ENCODE results near the gene LRFN2.

DNA sequence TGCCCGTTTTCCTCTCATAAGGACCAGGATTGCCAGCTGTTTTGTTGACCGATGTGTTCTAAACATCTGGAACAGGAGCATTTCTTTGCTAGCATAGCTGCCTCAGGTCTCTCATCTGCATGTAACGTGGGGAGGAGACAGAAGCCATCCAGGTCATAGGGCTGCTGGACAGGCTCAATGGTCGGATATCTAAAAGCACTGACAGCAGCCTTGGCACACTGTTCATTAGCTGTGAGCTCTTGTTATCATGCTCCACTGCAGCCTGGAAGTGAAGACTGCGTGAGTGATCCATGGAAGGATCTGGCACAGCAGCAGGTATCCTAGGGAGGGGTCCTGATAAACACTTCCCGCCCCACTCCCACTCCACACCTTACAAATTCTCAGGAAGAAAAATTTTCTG lies 175.3 kb downstream of the LRFN2 start:
- TF ChIP-seq, protein P1, sequence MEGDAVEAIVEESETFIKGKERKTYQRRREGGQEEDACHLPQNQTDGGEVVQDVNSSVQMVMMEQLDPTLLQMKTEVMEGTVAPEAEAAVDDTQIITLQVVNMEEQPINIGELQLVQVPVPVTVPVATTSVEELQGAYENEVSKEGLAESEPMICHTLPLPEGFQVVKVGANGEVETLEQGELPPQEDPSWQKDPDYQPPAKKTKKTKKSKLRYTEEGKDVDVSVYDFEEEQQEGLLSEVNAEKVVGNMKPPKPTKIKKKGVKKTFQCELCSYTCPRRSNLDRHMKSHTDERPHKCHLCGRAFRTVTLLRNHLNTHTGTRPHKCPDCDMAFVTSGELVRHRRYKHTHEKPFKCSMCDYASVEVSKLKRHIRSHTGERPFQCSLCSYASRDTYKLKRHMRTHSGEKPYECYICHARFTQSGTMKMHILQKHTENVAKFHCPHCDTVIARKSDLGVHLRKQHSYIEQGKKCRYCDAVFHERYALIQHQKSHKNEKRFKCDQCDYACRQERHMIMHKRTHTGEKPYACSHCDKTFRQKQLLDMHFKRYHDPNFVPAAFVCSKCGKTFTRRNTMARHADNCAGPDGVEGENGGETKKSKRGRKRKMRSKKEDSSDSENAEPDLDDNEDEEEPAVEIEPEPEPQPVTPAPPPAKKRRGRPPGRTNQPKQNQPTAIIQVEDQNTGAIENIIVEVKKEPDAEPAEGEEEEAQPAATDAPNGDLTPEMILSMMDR (optimal IDR thresholded peaks at IDR 0.05 in 1 of 3, IDR thresholded peaks at IDR 0.05 in 1 of 3, conservative IDR thresholded peaks at IDR 0.05 in 1 of 3; ENCODE audit: extremely low read depth in 1 of 3, insufficient read depth in 2 of 3, low read length in 3 of 3), result no peak
- TF ChIP-seq EZH2 (IDR thresholded peaks at IDR 0.05; ENCODE audit: low read length), result no peak
